H1 (cell line): ENCODE results near the gene MACF1. TPM values are rescaled to one million over a fixed set of nuclear protein-coding genes. Genes with fewer than 3 reads are reported as not detected.

Experiments used
- CEBPB ChIP-seq: IDR thresholded peaks from 2 replicates; pipeline ENCODE4 v1.6.1; 2012; ENCODE audit warnings: low read depth, low read length
- CTCF ChIP-seq, 3 experiments: IDR thresholded peaks; 1 replicate in 2 of 3; 2 replicates in 1 of 3; pipeline versions ENCODE4 v1.5.1 to v1.6.1; 2011; ENCODE audit warnings: low read length in 3 of 3, mild to moderate bottlenecking in 3 of 3, inconsistent platforms in 2 of 3, low read depth in 1 of 3, moderate library complexity in 1 of 3; ENCODE audit not compliant: insufficient read depth in 1 of 3; ENCODE audit errors: control extremely low read depth in 1 of 3
- HDAC6 ChIP-seq: IDR thresholded peaks from one replicate; pipeline ENCODE4 v1.7.1; 2012; ENCODE audit warnings: low read depth, mild to moderate bottlenecking, inconsistent platforms, low read length, moderate library complexity
- NANOG ChIP-seq: IDR thresholded peaks from 2 replicates; pipeline ENCODE4 v1.6.1; 2011; ENCODE audit warnings: low read length, low read depth, mild to moderate bottlenecking, inconsistent platforms; ENCODE audit not compliant: insufficient read depth, poor library complexity, severe bottlenecking
- PHF8 ChIP-seq: fragments of 200-600 bp; sonication (generic); conservative IDR thresholded peaks from 2 replicates; pipeline ENCODE4 v1.7.1; 2012; ENCODE audit warnings: low read depth, mild to moderate bottlenecking, inconsistent platforms, low read length, moderate library complexity
- SIX5 ChIP-seq: IDR thresholded peaks from 2 replicates; pipeline ENCODE4 v1.6.1; 2011; ENCODE audit warnings: mild to moderate bottlenecking, low read depth, low read length
- ZNF274 ChIP-seq: IDR thresholded peaks from 2 replicates; pipeline ENCODE4 v1.7.0; 2012; ENCODE audit warnings: low read length, borderline replicate concordance; ENCODE audit errors: extremely low read depth
- polyA plus RNA-seq, 7 experiments: library from polyadenylated mRNA; depleted of rRNA in 3 of 7; stranded (reverse) in 5 of 7; unstranded in 2 of 7; fragments of >200 nt in 5 of 7; fragments of 200-250 nt in 2 of 7; gene quantifications; 1 replicate in 5 of 7; 2 replicates in 1 of 7; 4 replicates in 1 of 7; pipeline versions ENCODE4 v1.2.1 to v1.2.3, GENCODE V29; 2011 to 2013; ENCODE audit warnings: missing spikeins in 2 of 7, mixed read lengths in 2 of 7
- total RNA-seq: library from RNA; stranded (reverse); fragmentation: NEBNext Ultra II Directional; extraction: Animal tissue kit (Norgen Biotek cat#: 25700); gene quantifications from 2 replicates; pipeline ENCODE4 v1.2.1, GENCODE V29; 2021

Gene MACF1
- total and polyA plus RNA-seq, 2 of the 8 experiments (the other 6 are each of a cell fraction or from before 2014, with no cell fraction given): 59.8 to 285 TPM

- TF ChIP-seq CEBPB (no peak), HDAC6 (no peak), ZNF274 (no peak), NANOG (no peak), PHF8 (no peak), SIX5 (no peak), CTCF (IDR thresholded peaks at IDR 0.05; ENCODE audit: control extremely low read depth in 1 of 3, insufficient read depth in 1 of 3, low read depth in 1 of 3, low read length in 3 of 3) (no peak)
Observed at GRCh38 chr1:39310015-39310414, 105.5 kb downstream of the MACF1 start (continued).
